Keratinocyte (primary cell): ENCODE measurements around the gene NKX1-2.

Source experiments
- EZH2 ChIP-seq: IDR thresholded peaks from one replicate; pipeline ENCODE4 v1.6.1; 2012; ENCODE audit warnings: inconsistent platforms, mild to moderate bottlenecking, low read length, moderate library complexity
- TF ChIP-seq, protein P1 (sequence below), 3 experiments: IDR thresholded peaks in 1 of 3; conservative IDR thresholded peaks in 1 of 3; optimal IDR thresholded peaks in 1 of 3; 2 replicates in 2 of 3; 3 replicates in 1 of 3; pipeline versions ENCODE3 to v1.5.1; 2011; ENCODE audit warnings: low read length in 3 of 3, mild to moderate bottlenecking in 3 of 3, moderate library complexity in 2 of 3, control low read depth in 1 of 3, inconsistent platforms in 1 of 3; ENCODE audit not compliant: insufficient read depth in 2 of 3; ENCODE audit errors: extremely low read depth in 1 of 3

DNA sequence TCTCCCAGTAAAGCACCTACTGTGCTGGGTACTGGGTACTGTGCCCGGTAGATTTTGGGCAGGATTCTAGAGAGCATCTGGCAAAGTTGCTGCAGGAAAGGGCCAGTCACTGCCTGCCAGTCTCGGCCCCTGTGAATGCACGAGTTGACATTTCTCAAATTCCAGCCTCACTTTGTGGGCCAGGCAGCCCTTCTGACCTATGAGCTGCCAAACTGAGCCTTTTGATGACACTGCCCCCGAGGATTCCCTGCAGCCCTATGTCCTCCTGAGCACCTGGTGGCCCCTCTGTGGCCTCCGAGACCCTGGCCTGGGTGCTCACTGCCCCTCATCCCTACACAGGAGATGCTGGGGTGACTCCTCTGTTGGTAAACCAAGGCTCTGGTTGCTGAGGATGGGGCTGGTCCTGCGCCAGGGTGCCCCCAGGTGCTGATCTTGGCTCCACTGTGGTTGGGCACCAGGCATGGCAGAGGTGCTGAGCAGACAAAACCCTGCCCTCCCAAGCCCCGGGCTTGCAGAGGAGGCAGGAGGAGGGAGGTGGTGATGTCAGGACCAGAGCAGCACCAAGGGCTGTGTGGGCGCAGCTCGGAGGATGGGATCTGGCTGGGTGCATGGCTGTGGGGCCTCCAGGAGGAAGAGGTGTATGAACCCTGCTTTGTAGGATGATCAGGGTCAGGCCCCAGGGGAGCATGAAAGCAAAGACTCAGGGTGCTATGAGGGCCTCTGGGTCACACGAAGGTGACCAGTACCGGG lies 28.0 kb upstream of the NKX1-2 start:
- TF ChIP-seq, protein P1, sequence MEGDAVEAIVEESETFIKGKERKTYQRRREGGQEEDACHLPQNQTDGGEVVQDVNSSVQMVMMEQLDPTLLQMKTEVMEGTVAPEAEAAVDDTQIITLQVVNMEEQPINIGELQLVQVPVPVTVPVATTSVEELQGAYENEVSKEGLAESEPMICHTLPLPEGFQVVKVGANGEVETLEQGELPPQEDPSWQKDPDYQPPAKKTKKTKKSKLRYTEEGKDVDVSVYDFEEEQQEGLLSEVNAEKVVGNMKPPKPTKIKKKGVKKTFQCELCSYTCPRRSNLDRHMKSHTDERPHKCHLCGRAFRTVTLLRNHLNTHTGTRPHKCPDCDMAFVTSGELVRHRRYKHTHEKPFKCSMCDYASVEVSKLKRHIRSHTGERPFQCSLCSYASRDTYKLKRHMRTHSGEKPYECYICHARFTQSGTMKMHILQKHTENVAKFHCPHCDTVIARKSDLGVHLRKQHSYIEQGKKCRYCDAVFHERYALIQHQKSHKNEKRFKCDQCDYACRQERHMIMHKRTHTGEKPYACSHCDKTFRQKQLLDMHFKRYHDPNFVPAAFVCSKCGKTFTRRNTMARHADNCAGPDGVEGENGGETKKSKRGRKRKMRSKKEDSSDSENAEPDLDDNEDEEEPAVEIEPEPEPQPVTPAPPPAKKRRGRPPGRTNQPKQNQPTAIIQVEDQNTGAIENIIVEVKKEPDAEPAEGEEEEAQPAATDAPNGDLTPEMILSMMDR (optimal IDR thresholded peaks at IDR 0.05 in 1 of 3, IDR thresholded peaks at IDR 0.05 in 1 of 3, conservative IDR thresholded peaks at IDR 0.05 in 1 of 3; ENCODE audit: extremely low read depth in 1 of 3, insufficient read depth in 2 of 3, low read length in 3 of 3): no peak
- TF ChIP-seq EZH2: no peak
